ENCODE measurements around the gene PHYHIPL.

PHYHIPL gene

DNA sequence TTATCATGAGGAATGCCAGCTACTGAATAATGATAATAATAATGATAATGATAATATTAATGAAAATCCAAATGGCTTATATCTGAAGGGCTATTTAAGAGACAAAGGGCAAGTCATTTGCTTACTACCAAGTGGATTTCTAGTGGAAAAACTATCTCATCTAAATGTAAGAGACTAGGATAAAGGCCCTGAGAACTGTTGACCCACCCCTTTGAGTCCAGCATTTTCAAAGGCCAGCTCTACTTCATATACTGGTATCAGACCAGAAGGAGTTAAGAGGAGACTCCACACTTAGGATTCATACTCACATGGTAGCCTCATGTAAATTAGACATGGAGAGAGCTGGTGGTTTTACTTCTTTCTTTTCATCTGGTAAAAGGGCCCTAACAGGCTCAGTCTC is 76.0 kb downstream of the PHYHIPL start:
- DNase-seq (ENCODE audit: low read depth in 2 of 2, low spot score in 1 of 2): no peak

DNA sequence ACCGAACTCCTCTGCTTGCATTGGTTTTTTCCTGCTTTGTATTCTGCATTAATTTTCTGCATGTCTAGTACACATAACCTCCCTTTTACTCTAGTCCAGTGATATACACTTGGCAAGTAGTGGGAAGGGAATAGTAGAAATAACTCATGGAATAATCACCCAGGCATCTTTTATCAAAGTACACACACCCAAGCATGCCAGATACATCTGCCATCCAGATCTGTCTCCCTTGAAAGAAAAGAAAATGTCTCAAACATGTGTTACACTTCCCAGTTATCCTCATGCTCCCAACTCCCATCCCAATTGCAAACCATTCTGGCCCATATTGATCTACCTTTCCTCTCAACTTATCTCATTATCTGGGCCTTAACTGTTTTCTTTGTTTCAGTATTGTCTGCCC is 79.0 kb downstream of the PHYHIPL start:
- no peak for DNase-seq (ENCODE audit: low read depth in 2 of 2, low spot score in 1 of 2)

DNA sequence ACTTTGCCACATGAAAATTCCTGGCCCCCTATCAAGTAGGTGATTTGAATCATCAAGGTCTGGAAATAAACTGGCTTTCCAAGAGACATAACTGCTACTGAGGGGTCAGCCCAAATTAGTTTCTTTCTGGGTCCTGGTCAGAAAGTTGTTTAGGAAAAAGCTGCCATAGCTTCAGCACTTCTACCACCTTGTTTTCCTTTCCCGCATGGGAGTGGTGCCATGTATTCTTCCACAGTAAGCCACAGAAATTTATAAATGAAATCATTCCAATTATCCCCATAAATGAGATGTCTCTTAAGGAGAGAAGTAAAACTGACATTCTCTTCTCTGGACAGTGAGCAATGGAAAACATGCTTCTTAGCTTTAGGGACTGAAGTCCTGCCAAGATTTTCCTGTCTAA is 80.8 kb downstream of the PHYHIPL start:
- no peak for DNase-seq (ENCODE audit: low read depth in 2 of 2, low spot score in 1 of 2)

DNA sequence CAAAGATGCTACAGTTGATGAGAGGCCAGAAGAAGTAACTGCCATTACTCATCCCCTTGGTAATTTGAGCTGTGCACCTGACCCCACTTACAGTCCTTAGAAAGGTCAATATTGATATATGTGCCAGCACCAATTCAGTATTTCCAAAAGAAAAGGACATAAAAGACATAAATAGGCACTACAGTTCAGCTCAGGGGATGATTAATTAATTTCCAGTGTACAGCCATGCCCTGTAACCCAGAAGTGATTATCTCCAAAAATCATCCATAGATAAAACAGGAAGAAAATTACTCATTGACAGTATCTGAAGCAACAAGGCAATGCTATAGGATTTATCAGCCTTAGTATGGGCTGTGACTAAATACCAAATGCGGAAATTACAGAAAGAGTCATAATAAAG is 82.4 kb downstream of the PHYHIPL start:
- no peak for DNase-seq (ENCODE audit: low read depth in 2 of 2, low spot score in 1 of 2)

DNA sequence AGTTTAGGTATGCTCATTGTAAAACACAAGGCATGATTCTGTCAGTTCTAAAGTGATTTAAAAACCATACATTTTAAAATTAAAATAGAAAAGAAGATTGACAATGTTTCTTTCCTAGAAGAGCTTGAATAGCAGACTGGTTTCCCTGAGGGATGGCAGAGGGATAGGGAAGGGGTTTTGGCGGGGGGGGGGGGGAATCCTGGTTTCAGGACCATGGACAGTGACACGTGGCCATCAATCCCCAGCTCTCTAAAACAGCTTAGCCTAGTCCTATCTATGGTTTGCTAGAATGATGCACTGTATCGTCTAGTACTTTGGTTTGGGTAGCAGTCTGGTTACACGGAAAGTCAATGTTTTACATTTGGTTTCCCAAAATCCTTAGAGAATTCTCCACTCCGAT is 88.7 kb downstream of the PHYHIPL start:
- no peak for DNase-seq (ENCODE audit: low read depth in 2 of 2, low spot score in 1 of 2)

DNA sequence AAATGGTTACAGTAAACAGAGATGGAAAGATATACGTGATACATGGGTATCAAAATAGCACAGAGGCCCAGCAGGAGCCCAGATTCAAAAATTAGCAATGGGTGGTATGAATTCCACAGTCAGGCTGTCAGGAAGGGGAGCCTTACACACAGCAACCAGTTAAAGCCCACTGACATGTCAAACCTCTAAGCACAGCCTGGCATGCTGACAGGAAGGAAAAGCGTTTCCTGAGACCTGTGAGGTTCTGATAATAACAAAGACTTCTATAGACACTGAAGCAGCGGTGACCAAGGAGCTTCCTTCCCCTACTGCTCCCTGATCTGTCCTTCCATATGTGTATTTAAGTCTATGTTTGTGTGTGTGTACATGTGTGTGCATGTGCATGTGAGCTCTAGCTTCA is 89.9 kb downstream of the PHYHIPL start:
- DNase-seq (ENCODE audit: low read depth in 2 of 2, low spot score in 1 of 2): no peak

DNA sequence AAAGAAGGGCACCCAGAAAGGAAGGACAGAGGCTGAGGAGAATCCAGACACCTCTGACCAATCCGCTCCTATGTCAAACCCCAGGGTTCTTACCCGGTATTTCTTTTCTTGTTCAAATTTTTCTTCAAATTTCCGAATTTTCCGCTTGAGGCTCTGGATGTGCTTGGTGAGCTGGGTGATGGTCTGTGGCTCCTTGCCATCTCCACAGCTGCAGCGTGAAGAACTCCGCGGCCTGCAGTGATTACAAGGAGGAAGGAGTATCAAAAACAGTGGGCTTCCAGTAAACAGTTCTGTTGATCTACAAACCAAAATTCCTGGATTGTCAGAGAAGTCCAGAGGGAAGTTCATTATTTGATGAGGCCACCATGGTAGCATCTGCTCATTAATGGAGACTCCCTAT is 92.0 kb downstream of the PHYHIPL start:
- DNase-seq (ENCODE audit: low read depth in 2 of 2, low spot score in 1 of 2): no peak

DNA sequence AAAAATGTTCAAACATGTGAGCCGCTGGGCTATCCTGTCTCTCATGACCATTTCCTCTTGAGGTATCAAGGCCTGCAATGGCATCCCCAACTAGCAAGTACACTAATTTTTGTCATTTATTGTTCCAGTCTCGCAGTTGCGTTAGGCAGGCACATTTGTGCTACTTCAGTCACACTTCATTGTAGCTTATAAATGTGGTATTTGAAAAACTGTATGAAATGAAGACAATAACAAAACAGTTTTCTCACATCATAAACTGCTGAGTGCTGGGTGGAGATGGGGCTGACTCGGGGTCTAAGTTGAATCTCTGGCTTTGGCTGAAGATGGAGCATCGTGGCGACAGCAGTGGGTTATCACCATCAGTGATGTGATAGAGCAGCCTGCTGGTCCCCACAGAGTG is 93.2 kb downstream of the PHYHIPL start:
- DNase-seq (ENCODE audit: low read depth in 2 of 2, low spot score in 1 of 2): no peak

DNA sequence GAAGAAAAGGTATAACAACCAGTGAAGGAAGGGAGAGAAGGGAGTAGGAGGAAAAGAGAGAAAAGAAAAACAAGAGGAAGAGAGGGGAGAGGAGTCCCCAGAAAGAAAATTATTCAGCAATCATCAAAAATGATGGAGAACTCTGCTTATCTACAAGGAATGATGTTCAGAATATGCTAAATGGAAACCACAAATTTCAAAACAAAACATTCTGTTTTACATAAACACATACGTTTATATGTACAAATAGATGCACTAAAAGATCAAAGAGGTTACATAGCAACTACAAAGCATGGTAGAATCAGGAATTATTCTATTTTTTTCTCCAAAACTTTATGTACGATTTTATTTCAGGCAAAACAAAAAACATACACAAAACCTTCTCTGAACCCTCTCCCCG is 94.0 kb downstream of the PHYHIPL start:
- DNase-seq (ENCODE audit: low read depth in 2 of 2, low spot score in 1 of 2): no peak

DNA sequence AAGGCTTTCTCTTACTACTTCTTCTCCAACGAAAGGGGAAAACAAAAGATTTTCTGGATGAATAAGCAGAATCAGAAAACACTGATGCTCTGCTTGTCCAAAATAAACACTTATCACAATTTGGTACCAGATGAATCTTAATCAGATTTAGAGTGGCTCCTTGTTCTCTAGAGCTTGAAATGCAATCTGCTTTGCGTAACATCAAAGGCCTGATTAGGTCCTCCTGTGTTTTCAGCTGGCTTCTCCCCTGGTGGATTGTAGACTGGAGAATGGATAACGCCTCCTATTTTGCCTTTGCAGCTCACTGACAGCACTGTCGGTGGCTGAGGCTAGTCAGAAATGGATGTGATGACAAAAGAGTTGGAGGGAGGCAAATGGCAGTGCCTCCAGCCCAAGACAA is 94.7 kb downstream of the PHYHIPL start:
- no peak for DNase-seq (ENCODE audit: low read depth in 2 of 2, low spot score in 1 of 2)

DNA sequence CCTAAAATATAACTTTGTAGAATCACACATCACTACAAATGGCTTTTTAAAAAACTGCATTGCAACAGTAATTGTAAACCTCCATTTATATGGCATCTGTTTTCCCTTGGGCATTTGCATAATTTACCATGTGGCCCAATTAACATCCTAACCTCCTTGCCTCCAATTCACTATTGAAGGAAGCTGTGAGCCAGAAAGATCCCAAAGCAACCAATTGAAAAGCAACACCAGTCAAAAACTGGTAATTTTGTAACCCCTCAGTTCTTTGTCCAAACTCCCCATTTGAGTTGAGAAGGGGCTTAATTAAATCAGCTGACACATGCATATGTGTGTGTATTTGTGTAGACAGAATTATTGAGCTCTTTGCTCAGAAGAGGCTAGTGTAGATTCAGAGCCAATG is 95.6 kb downstream of the PHYHIPL start:
- DNase-seq (ENCODE audit: low read depth in 2 of 2, low spot score in 1 of 2): no peak

DNA sequence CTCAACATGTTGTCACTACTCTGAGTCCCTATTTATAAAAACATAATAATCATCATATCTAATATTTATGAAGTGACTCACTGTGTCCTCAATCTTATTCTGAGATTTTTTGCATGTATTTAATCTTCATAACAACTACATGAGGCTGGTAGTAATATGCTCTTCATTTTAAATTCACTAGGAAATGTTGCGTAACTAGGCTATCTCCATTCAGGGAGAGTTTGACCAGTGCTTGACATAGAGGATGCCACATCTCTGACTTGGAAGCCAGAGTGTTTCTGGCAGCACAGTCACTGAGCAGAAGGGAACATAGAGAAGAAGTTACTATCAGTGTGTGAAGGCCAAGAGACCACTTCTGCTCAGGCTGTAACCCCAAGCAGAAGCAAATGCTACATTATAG is 97.0 kb downstream of the PHYHIPL start:
- no peak for DNase-seq (ENCODE audit: low read depth in 2 of 2, low spot score in 1 of 2)

DNA sequence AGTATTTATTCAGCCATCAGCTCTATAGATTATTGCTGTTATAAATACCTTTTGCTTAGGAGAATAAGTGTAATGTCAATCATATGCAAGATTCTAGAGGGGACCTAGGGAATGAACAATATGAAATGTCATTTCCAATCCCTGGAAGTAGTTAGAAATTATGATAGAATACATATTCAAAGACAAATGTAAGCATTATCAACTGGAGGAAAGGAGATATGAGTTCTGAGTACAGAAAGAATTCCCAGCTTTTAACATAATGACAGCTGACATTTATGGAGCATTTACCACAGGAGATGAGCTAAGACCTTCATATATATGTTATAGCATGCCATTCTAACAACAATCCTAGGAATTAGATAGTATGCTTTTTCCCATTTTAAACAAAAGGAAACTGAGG is 99.7 kb downstream of the PHYHIPL start:
- no peak for DNase-seq (ENCODE audit: low read depth in 2 of 2, low spot score in 1 of 2)

DNA sequence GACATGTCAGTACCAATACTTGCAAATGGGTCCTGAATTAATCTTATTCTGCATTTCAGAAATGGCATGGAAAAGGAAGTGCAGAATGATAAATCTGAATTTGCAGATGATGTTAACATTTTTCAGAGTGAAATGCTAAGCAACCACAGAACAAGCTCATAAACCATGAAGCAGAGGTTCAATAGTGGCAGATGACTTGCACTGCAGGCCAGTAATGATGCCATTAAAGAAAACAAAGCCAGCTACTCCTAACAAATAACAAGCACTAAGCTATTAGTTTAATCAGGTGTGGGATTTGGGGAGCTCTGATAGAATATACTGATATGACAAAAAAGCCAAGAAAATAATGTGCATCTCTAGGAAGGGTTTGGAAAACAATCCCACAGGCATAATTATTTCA is 100.5 kb downstream of the PHYHIPL start:
- DNase-seq (ENCODE audit: low read depth in 2 of 2, low spot score in 1 of 2): no peak

DNA sequence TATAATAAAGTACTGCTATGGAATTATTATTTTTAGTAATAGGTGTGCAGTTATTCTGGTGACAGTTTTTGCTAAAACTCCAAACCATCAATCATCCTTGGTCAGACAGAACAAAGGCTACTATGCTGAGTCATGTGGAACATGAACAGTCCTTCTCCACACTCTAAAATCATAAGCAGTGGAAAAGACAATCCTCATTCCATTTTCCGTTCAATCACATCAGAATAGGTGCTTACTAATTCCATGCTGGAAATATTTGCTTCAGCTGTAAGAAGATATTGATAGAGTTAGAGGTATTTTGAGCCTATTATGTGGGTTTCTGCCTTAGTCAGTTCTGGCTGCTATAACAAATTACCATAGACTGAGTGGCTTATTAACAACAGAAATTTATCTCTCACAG is 103.0 kb downstream of the PHYHIPL start:
- no peak for DNase-seq (ENCODE audit: low read depth in 2 of 2, low spot score in 1 of 2)

DNA sequence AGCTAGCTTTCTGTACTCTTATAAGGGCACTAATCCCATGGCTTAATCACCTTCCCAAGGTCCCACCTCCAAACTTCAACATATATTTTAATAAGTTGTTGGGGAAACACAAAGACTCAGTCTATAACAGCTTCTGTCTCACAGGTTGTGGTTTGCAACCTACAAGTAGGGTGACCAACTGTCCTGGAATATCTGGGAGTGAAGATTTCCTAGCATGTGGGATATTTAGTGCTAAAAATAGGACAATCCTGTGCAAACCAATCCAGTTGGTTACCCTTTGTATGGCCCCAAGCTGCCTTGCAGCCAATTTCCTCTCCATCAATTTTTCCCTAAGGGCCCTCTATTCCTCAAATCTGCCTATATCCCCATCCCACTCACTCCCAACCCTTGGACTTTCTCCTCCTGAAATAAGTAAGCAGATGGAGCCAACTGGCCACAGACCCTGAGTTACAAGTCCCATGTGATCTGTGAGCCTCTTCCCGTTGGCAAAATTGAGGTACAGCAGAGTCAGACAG is 103.6 kb downstream of the PHYHIPL start:
- no peak for DNase-seq (ENCODE audit: low read depth in 2 of 2, low spot score in 1 of 2)

DNA sequence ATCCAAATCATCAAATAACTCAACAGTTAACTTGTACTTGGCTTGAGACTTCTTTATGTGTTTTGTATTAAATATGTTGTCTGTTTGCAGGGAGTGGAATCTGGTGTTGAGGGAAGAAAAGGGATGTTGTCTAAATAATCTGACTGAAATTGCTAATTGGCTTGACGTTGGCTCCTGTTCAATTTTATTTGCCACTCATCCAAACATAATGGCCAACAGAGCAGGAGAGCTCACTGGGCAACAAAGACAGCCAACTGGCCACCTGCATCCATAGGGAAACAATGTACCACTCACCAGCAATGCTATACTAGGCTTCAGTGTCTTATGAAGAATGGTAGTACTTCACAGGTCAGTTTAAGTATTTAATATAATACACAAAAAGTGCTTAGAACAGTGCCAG is 105.4 kb downstream of the PHYHIPL start:
- DNase-seq (ENCODE audit: low read depth in 2 of 2, low spot score in 1 of 2): no peak

DNA sequence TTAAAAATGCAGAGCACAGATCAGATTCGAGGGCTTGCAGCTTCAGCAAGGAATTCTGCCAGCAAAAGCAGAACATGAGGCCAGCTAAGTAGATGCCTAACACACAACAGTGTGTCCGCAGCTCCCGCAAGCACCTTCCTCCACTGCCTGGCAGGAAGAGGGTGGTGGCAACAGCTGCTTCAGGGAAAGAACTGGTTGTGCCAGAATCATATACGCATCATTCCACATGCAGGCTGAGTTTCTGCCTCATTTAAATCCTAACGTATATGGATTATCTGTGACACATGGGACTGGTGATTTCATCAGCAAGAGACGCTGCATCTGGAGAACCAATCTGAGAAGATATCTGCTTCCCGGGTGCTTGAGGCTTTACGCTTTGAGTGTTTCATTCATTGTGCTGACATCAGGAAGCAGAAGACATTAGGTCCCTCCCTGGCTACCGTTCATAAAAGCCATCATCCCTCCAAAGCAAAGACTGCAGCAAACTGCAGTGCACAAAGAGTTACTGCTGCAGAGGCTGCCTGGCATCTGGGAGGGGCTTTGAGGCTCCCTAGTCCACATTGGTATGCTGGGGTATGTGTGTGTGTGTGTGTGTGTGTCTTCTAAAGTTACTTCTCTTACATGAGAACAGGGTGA is 107.1 kb downstream of the PHYHIPL start:
- DNase-seq (ENCODE audit: low read depth in 2 of 2, low spot score in 1 of 2): no peak

DNA sequence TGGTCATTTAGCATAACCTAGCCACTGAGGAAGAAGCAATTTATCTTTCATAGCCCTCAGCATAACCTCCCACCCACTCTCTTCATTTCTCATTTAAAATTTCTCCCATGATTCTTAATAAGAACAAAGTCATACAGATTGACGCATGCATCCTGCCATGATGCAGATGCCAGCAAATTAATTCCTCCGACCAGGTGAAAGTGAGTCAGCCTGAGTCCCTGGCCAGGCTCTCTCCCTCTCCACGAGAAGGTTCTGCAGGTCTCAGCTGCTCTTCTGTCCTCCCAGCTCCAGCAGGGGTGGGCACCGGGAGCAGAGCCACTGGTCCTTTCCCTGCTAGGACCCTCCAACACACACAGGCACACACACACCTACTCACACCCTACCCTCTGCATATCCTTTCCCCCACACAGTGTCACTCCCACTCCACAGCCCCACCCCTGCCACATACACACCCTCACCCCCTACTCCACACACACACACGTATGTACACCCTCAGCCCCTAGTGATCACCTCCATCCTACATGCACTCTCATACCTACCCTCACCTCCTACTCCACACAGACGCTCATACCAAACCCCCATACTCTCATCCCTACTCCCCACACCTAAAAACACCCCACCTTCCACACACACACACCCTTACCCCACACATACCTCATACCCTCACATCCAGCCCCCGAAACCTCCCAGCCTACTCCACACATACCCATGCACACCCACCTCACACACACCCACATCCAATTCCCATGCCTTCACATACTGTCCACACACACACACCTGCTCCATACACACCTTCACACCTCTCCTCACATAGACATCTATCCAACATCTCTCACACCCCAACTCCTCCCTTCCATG is 107.9 kb downstream of the PHYHIPL start:
- DNase-seq (ENCODE audit: low read depth in 2 of 2, low spot score in 1 of 2): no peak

DNA sequence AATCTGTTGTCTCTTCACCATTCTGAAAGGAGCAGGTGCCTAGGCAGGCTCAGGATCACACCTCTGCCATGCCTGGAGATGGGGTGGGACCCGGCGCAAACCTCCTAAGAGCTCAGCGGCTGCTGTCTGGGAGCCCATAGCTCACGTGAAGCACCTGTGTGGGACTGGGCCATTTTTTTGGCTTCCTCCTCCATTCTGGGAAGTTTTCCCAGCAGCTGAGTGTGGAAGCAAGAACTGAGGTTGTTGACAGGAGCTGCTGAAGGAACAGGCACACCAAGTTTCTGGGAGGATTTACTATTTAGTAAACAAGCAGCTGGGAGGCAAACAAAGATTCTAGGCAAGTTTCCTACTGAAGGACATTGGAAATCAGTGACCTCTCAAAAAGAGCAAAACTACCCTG is 108.6 kb downstream of the PHYHIPL start:
- no peak for DNase-seq (ENCODE audit: low read depth in 2 of 2, low spot score in 1 of 2)

DNA sequence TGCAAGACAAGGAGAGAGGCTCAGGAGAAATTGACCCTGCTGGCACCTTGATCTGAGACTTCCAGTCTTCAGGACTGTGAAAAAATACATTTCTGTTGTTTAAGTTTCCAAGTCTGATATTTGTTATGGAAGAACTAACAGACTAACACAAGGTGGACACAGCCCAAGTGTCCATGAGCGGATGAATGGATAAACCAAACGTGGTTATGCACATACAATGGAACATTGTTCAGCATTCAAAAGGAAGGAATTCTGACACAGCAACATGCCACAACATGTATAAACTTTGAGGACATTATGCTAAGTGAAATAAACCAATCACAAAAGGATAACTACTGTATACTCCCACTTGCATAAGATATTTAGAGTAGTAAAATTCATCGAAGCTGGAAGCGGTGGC is 109.4 kb downstream of the PHYHIPL start:
- no peak for DNase-seq (ENCODE audit: low read depth in 2 of 2, low spot score in 1 of 2)

DNA sequence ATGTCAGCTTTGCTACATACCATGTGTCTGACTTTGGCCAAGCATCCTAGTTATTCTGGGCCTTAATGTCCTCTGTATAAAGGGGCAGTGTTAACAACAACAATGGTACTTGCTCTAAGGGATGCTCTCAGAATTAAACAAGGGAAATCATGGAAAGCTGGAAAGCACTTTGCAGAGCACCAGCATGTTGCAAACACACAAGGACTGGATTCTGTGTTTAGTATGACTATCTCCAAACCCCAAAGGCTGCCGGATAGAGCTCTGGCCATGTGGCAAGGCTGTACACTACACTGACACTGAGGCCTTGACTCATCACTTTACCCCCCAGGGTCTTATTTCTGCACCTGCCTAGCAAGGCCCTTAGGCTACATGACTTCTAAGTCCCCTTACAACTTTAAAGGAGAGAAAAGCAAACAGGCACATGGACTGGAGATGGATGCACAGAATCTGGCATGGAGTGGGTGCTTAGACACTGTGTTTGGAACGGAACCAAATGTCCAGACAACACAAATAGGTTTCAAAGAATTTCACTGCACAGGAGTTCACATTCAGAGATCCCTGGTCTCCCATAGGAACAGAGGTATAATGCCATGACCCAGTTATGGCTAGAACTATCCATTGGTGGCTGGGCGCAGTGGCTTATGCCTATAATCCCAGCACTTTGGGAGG is 111.3 kb downstream of the PHYHIPL start:
- DNase-seq (ENCODE audit: low read depth in 2 of 2, low spot score in 1 of 2): no peak

Data from stimulated activated CD8-positive, alpha-beta memory T cell treated with anti-CD3 and anti-CD28 coated beads, Interleukin-4, amount 100 ng/mL, for 1 hour (primary cell).